Neural progenitor cell (in vitro differentiated cells): ENCODE measurements around the gene GULP1. TPM values are rescaled to one million over a fixed set of nuclear protein-coding genes. Genes with fewer than 3 reads are reported as not detected.

ENCODE experiments used
- DNase-seq: peaks from one replicate; pipeline ENCODE4 v3.0.0-alpha.2; 2016; ENCODE audit warnings: low spot score
- H2AFZ ChIP-seq: fragments of 200-600 bp; sonication (generic); replicated peaks from 2 replicates; pipeline ENCODE4 v1.6.1; 2016; ENCODE audit warnings: antibody characterized with exemption
- H3F3A ChIP-seq: fragments of 200-600 bp; sonication (generic); 2 replicates; pipeline ENCODE4 v1.6.1; 2016; ENCODE audit warnings: antibody characterized with exemption, low read depth
- H3K27ac ChIP-seq: fragments of 200-600 bp; sonication (generic); 2 replicates; pipeline ENCODE4 v1.5.1; 2016; ENCODE audit warnings: mild to moderate bottlenecking
- H3K27me3 ChIP-seq: fragments of 200-600 bp; sonication (generic); 2 replicates; pipeline ENCODE4 v1.6.1; 2016; ENCODE audit warnings: mild to moderate bottlenecking, moderate library complexity
- H3K36me3 ChIP-seq: fragments of 200-600 bp; sonication (generic); 2 replicates; pipeline ENCODE4 v1.5.1; 2016
- H3K4me1 ChIP-seq: fragments of 200-600 bp; sonication (generic); 2 replicates; pipeline ENCODE4 v1.6.1; 2016; ENCODE audit warnings: mixed run types
- H3K4me2 ChIP-seq: fragments of 200-600 bp; sonication (generic); 2 replicates; pipeline ENCODE4 v1.6.1; 2016
- H3K4me3 ChIP-seq: fragments of 200-600 bp; sonication (generic); 2 replicates; pipeline ENCODE4 v1.5.1; 2016
- H3K79me2 ChIP-seq: fragments of 200-600 bp; sonication (generic); 2 replicates; pipeline ENCODE4 v1.6.1; 2016; ENCODE audit warnings: low read depth
- H3K9ac ChIP-seq: fragments of 200-600 bp; sonication (generic); 2 replicates; pipeline ENCODE4 v1.6.1; 2016
- H3K9me3 ChIP-seq: fragments of 200-600 bp; sonication (generic); 2 replicates; pipeline ENCODE4 v1.5.1; 2016; ENCODE audit warnings: low read depth
- H4K20me1 ChIP-seq: fragments of 200-600 bp; sonication (generic); 2 replicates; pipeline ENCODE4 v1.6.1; 2016; ENCODE audit warnings: low read depth
- H3K27ac Mint-ChIP-seq: 3 replicates; pipeline ENCODE4 v1.8.0; 2021; ENCODE audit warnings: mixed read lengths
- H3K27me3 Mint-ChIP-seq: 2 replicates; pipeline ENCODE4 v1.8.0; 2022; ENCODE audit warnings: low read depth, mild to moderate bottlenecking, inconsistent platforms, moderate library complexity, mixed read lengths; ENCODE audit not compliant: insufficient read depth
- H3K36me3 Mint-ChIP-seq: 3 replicates; pipeline ENCODE4 v1.8.0; 2021; ENCODE audit warnings: mixed read lengths
- H3K4me1 Mint-ChIP-seq: 3 replicates; pipeline ENCODE4 v1.8.0; 2021; ENCODE audit warnings: mixed read lengths
- H3K4me3 Mint-ChIP-seq: 3 replicates; pipeline ENCODE4 v1.8.0; 2021; ENCODE audit warnings: mild to moderate bottlenecking, moderate library complexity, mixed read lengths
- H3K9me3 Mint-ChIP-seq: 3 replicates; pipeline ENCODE4 v1.8.0; 2020; ENCODE audit warnings: mixed read lengths
- EZH2 ChIP-seq: fragments of 200-600 bp; sonication (generic); IDR thresholded peaks from 2 replicates; pipeline ENCODE4 v1.6.1; 2017; ENCODE audit warnings: antibody characterized with exemption, mild to moderate bottlenecking, moderate library complexity
- EZH2phosphoT487 ChIP-seq: fragments of 200-600 bp; sonication (generic); IDR thresholded peaks from 2 replicates; pipeline ENCODE4 v1.6.1; 2017; ENCODE audit warnings: antibody characterized with exemption
- total RNA-seq: library from RNA; depleted of rRNA; stranded (reverse); fragments of >200 nt; gene quantifications from 2 replicates; pipeline ENCODE4 v1.2.3, GENCODE V29; 2015; ENCODE audit warnings: low replicate concordance
- TF ChIP-seq, protein P1 (sequence below): fragments of 200-600 bp; sonication (generic); IDR thresholded peaks from 2 replicates; pipeline ENCODE4 v1.5.1; 2017; ENCODE audit warnings: antibody characterized with exemption, mild to moderate bottlenecking

Gene GULP1
- total RNA-seq, 1 donor from 2014 or later = 154 TPM

DNA sequence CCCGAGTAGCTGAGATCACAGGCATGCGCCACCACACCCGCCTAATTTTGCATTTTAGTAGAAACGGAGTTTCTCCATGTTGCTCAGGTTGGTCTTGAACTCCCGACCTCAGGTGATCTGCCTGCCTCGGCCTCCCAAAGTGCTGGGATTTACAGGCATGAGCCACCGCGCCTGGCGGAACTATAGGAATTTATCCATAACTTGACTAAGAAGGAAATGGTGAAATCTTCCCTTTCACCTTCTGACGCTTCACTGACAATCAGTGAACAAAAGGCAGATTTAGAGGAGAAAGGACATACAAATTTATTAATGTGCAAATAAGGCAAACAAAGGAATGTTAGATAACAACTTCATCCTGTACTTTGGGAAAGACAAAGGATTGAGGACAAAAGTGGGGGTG, 15.4 kb upstream of the GULP1 start:
- H3K27me3 ChIP-seq = no peaks in the 10 kb centered on the region
- peak overlapping the region; percentile 35 for H2AFZ ChIP-seq
- H3K4me1 Mint-ChIP-seq = peaks cover 15% of the 10 kb centered on the region
- no peak overlapping the region for H3K27ac Mint-ChIP-seq
- H3K9me3 ChIP-seq = no peaks in the 10 kb centered on the region
- H3K4me3 ChIP-seq = no peak overlapping the region
- no peak overlapping the region for H3K27ac ChIP-seq
- peaks cover 37% of the 10 kb centered on the region for H3F3A ChIP-seq
- no peaks in the 10 kb centered on the region for H3K27me3 Mint-ChIP-seq
- no peaks in the 10 kb centered on the region for H3K36me3 ChIP-seq
- peaks cover 11% of the 10 kb centered on the region for H3K79me2 ChIP-seq
- H3K4me3 Mint-ChIP-seq = no peak overlapping the region
- TF ChIP-seq, protein P1, sequence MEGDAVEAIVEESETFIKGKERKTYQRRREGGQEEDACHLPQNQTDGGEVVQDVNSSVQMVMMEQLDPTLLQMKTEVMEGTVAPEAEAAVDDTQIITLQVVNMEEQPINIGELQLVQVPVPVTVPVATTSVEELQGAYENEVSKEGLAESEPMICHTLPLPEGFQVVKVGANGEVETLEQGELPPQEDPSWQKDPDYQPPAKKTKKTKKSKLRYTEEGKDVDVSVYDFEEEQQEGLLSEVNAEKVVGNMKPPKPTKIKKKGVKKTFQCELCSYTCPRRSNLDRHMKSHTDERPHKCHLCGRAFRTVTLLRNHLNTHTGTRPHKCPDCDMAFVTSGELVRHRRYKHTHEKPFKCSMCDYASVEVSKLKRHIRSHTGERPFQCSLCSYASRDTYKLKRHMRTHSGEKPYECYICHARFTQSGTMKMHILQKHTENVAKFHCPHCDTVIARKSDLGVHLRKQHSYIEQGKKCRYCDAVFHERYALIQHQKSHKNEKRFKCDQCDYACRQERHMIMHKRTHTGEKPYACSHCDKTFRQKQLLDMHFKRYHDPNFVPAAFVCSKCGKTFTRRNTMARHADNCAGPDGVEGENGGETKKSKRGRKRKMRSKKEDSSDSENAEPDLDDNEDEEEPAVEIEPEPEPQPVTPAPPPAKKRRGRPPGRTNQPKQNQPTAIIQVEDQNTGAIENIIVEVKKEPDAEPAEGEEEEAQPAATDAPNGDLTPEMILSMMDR = no peak
- no peak for TF ChIP-seq EZH2
- TF ChIP-seq EZH2phosphoT487 = no peak
- no peak overlapping the region for H3K9ac ChIP-seq
- H3K4me1 ChIP-seq = peaks cover 31% of the 10 kb centered on the region
- no peaks in the 10 kb centered on the region for H3K36me3 Mint-ChIP-seq
- no peaks in the 10 kb centered on the region for H3K9me3 Mint-ChIP-seq
- H4K20me1 ChIP-seq = no peaks in the 10 kb centered on the region
- DNase-seq = peak; percentile 4
- H3K4me2 ChIP-seq = no peak overlapping the region

DNA sequence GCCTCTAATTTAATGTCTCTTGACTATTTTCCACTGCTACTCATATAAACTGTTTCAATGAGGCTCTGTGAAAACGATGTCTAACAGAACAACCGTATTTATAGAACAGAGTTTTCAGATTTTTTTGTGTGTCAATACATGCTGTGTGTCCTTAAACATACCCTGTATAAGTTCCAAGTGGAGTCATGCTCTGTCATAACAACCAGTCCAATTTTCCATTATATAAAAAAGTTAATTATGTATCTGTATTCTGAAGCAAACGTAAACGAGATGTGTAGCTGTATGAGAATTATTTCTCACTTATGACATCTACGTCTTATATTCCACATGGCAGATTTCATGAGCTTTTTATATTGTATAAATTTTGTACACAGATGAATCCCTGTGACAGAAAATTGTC, 13.9 kb upstream of the GULP1 start:
- no peaks in the 10 kb centered on the region for H3K9me3 Mint-ChIP-seq
- H3K4me1 Mint-ChIP-seq = peaks cover 15% of the 10 kb centered on the region

DNA sequence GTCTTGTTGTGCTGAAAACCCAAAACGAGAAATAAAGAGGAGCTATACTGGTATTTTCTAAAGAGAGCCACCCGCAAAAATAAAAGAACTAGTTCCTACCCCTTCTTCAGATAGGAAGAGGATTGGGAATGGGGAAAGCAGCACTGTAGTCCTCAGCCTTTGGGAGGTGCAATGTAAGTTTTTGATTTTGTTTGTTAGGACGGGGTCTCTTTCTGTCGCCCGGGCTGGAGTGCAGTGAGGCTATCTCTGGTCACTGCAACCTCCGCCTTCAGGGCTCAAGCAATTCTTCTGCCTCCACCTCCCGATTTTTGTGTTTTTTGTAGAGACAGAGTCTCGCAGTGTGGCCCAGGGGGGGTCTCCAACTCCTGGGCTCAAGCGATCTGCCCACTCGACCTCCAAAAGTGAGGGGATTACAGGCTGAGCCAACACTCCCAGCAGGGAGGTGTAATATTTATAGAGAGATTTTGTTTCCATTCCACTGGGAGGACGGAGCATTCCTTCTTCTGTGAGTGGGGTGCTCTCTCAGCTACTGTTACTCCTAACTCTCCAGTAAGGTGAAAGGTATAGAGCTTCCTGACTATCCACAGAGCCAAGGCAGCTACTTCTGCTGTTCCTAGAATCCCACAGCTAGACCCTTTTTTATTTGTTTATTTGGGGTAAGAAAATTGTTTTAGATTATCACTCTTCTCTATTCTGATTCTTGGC, 13.1 kb upstream of the GULP1 start:
- Histone ChIP-seq H3K9me3 (no peaks in the 10 kb centered on the region), H3F3A (peaks cover 41% of the 10 kb centered on the region), H3K9ac (no peak overlapping the region), H3K4me3 (peak overlapping the region; percentile 36), H3K79me2 (peaks cover 18% of the 10 kb centered on the region), H3K27ac (peak overlapping the region; percentile 66), H2AFZ (peak overlapping the region; percentile 91), H3K36me3 (no peaks in the 10 kb centered on the region), H3K27me3 (no peaks in the 10 kb centered on the region), H3K4me1 (peaks cover 31% of the 10 kb centered on the region), H4K20me1 (no peaks in the 10 kb centered on the region), H3K4me2 (peak overlapping the region; percentile 77)
- peaks cover 15% of the 10 kb centered on the region for H3K4me1 Mint-ChIP-seq
- peak overlapping the region; percentile 47 for H3K4me3 Mint-ChIP-seq
- H3K36me3 Mint-ChIP-seq = no peaks in the 10 kb centered on the region
- peak overlapping the region; percentile 84 for H3K27ac Mint-ChIP-seq
- no peaks in the 10 kb centered on the region for H3K27me3 Mint-ChIP-seq
- H3K9me3 Mint-ChIP-seq = peaks cover 3% of the 10 kb centered on the region
- TF ChIP-seq EZH2 (no peak), EZH2phosphoT487 (no peak)
- TF ChIP-seq, protein P1 = no peak
- DNase-seq = peak; percentile 36

More for the DNA sequence above, 13.9 kb upstream of the GULP1 start:
- H3K9ac ChIP-seq = no peak overlapping the region
- peaks cover 31% of the 10 kb centered on the region for H3K4me1 ChIP-seq
- peak overlapping the region; percentile 0 for H3K27ac ChIP-seq
- no peaks in the 10 kb centered on the region for H3K27me3 ChIP-seq
- peaks cover 41% of the 10 kb centered on the region for H3F3A ChIP-seq
- H3K9me3 ChIP-seq = no peaks in the 10 kb centered on the region
- TF ChIP-seq EZH2 (no peak), EZH2phosphoT487 (no peak)
- TF ChIP-seq, protein P1 = no peak
- no peaks in the 10 kb centered on the region for H3K27me3 Mint-ChIP-seq
- no peak overlapping the region for H3K4me3 Mint-ChIP-seq
- no peak for DNase-seq
- peaks cover 18% of the 10 kb centered on the region for H3K79me2 ChIP-seq
- no peak overlapping the region for H3K27ac Mint-ChIP-seq
- no peaks in the 10 kb centered on the region for H4K20me1 ChIP-seq
- H3K4me2 ChIP-seq = peak overlapping the region; percentile 77
- H2AFZ ChIP-seq = no peak overlapping the region
- no peaks in the 10 kb centered on the region for H3K36me3 Mint-ChIP-seq
- peak overlapping the region; percentile 36 for H3K4me3 ChIP-seq
- H3K36me3 ChIP-seq = no peaks in the 10 kb centered on the region
